ENCODE measurements around the gene FAM20C. TPM values are rescaled to one million over a fixed set of nuclear protein-coding genes. Genes with fewer than 3 reads are reported as not detected.

FAM20C gene
- total RNA-seq, 1 experiment from 2014 or later = 62.6 TPM

DNA sequence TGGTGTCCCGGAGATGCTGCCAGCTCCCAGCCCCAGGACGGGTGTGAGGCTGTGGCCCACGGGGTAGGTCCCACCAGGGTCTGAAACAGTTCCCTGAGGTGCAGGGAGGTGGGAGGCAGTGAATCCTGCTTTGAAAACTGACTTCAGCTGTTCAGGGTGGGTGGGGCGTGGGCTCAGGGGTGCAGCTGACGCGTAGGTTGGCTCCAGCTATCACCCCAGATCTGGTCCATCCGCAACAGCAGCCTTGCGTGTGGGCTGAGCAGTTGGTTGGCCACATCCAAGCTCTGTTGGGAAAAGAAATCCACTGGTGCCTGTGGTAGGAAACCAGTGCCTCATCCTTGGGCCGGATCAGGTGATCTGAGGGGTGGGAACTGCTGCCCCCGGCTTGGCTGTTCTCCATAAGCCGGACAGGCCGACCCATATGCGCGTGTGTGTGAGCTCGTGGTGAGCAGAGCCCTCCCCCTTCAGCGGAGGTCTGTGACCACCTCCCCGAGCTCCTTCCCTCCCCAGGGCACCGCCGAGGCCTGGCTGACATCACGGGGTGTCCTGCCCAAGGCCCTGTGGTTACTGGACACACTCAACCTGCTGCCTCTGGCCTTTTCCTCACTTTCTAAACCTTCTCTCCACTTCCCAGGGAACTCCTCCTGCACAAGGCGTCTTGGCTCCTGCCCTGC, 15.4 kb upstream of the FAM20C start:
- no peak overlapping the region for H2AK5ac ChIP-seq (ENCODE audit: insufficient read length, low read length)
- H3K4ac ChIP-seq (ENCODE audit: low read depth, low read length) = no peak overlapping the region
- no peak overlapping the region for H3K4me3 Mint-ChIP-seq
- H2BK5ac ChIP-seq (ENCODE audit: insufficient read length, low read length) = no peak overlapping the region
- no peak overlapping the region for H3K23ac ChIP-seq (ENCODE audit: insufficient read length, low read depth, low read length)
- H3K27me3 Mint-ChIP-seq (ENCODE audit: low read depth) = peaks cover 11% of the 10 kb centered on the region
- H3K4me2 ChIP-seq (ENCODE audit: insufficient read depth, insufficient read length, low read length) = no peak overlapping the region
- no peaks in the 10 kb centered on the region; a peak in 1 of 7 replicates for H3K36me3 Mint-ChIP-seq (ENCODE audit: insufficient read depth in 1 of 3, low read depth in 3 of 3)
- H3K4me1 ChIP-seq (ENCODE audit: insufficient read depth, low read length) = no peaks in the 10 kb centered on the region
- TF ChIP-seq, protein P1, sequence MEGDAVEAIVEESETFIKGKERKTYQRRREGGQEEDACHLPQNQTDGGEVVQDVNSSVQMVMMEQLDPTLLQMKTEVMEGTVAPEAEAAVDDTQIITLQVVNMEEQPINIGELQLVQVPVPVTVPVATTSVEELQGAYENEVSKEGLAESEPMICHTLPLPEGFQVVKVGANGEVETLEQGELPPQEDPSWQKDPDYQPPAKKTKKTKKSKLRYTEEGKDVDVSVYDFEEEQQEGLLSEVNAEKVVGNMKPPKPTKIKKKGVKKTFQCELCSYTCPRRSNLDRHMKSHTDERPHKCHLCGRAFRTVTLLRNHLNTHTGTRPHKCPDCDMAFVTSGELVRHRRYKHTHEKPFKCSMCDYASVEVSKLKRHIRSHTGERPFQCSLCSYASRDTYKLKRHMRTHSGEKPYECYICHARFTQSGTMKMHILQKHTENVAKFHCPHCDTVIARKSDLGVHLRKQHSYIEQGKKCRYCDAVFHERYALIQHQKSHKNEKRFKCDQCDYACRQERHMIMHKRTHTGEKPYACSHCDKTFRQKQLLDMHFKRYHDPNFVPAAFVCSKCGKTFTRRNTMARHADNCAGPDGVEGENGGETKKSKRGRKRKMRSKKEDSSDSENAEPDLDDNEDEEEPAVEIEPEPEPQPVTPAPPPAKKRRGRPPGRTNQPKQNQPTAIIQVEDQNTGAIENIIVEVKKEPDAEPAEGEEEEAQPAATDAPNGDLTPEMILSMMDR (conservative IDR thresholded peaks at IDR 0.05) = no peak
- H3K4me1 Mint-ChIP-seq = peaks cover 4 to 7% of the 10 kb centered on the region in 2 experiments; a peak in 3 of 4 replicates
- no peak overlapping the region for H4K91ac ChIP-seq (ENCODE audit: insufficient read length, low read depth, low read length)
- H3K18ac ChIP-seq (ENCODE audit: insufficient read length, low read depth, low read length) = no peak overlapping the region
- no peaks in the 10 kb centered on the region for H3K23me2 ChIP-seq (ENCODE audit: insufficient read length, low read depth, low read length, poor library complexity, severe bottlenecking)
- no peak overlapping the region for H2BK12ac ChIP-seq (ENCODE audit: insufficient read length, low read depth, low read length)
- no peak for DNase-seq
- no peaks in the 10 kb centered on the region for H3K79me2 ChIP-seq (ENCODE audit: insufficient read depth, low read length)
- no peak overlapping the region for H3K27ac ChIP-seq (ENCODE audit: insufficient read length, low read depth, low read length)
- H3K79me1 ChIP-seq (ENCODE audit: insufficient read depth, low read depth, low read length, poor library complexity, severe bottlenecking) = no peaks in the 10 kb centered on the region
- H2BK120ac ChIP-seq (ENCODE audit: low read depth, low read length, poor library complexity, severe bottlenecking) = no peak overlapping the region
- H3K14ac ChIP-seq (ENCODE audit: insufficient read depth, low read length) = no peak overlapping the region
- no peak overlapping the region for H3T11ph ChIP-seq (ENCODE audit: low read length)
- no peak overlapping the region for H3K56ac ChIP-seq (ENCODE audit: insufficient read length, low read depth, low read length)
- no peak overlapping the region for H4K5ac ChIP-seq (ENCODE audit: insufficient read length, low read depth, low read length)
- H4K8ac ChIP-seq (replicated peaks; ENCODE audit: insufficient read length, low read depth, low read length) = no peak overlapping the region
- H2AFZ ChIP-seq (ENCODE audit: low read length) = no peak overlapping the region
- no peak overlapping the region for H2BK20ac ChIP-seq (ENCODE audit: low read depth, low read length, poor library complexity, severe bottlenecking)
- H4K20me1 ChIP-seq (ENCODE audit: control insufficient read depth, insufficient read depth, insufficient read length) = no peaks in the 10 kb centered on the region
- H3K27ac Mint-ChIP-seq = no peak overlapping the region; a peak in 2 of 7 replicates
- no peaks in the 10 kb centered on the region for H3K9me3 ChIP-seq (ENCODE audit: control insufficient read depth, low read depth, low read length)
- H3K9ac ChIP-seq (ENCODE audit: extremely low read depth, insufficient read length, low read length) = no peak overlapping the region
- H3K27me3 ChIP-seq (ENCODE audit: insufficient read depth, low read length) = no peaks in the 10 kb centered on the region
- H3K9me3 Mint-ChIP-seq = no peaks in the 10 kb centered on the region; a peak in 1 of 5 replicates
- H2BK15ac ChIP-seq (ENCODE audit: low read depth, low read length) = no peak overlapping the region
- WGBS (ENCODE audit: extremely low coverage, insufficient read length, low lambda C conversion rate) = no CpG with 5 or more reads among the region's 21 CpGs
